ENCODE measurements around the gene BUD13. TPM values are rescaled to one million over a fixed set of nuclear protein-coding genes. Genes with fewer than 3 reads are reported as not detected.

The BUD13 gene
- total RNA-seq, 1 donor from 2014 or later: 12.8 TPM

- no peak for DNase-seq (ENCODE audit: low read depth in 2 of 2)
Observed at GRCh38 chr11:116720895-116721294, 51.9 kb downstream of the BUD13 start.

GRCh38 chr11:116718955-116719501 is 53.8 kb downstream of the BUD13 start:
- DNase-seq (ENCODE audit: low read depth in 2 of 2): no peak

- no peak for DNase-seq (ENCODE audit: low read depth in 2 of 2)
Observed at GRCh38 chr11:116716621-116717020, 56.2 kb downstream of the BUD13 start.

GRCh38 chr11:116715383-116715782 is 57.4 kb downstream of the BUD13 start:
- no peak for DNase-seq (ENCODE audit: low read depth in 2 of 2)

- no peak for DNase-seq (ENCODE audit: low read depth in 2 of 2)
Observed at GRCh38 chr11:116714902-116715301, 57.9 kb downstream of the BUD13 start.

- no peak for DNase-seq (ENCODE audit: low read depth in 2 of 2)
Observed at GRCh38 chr11:116712428-116712827, 60.4 kb downstream of the BUD13 start.

- DNase-seq (ENCODE audit: low read depth in 2 of 2): no peak
Observed at GRCh38 chr11:116710762-116711161, 62.0 kb downstream of the BUD13 start.

- no peak for DNase-seq (ENCODE audit: low read depth in 2 of 2)
Observed at GRCh38 chr11:116710001-116710674, 62.6 kb downstream of the BUD13 start.

- DNase-seq (ENCODE audit: low read depth in 2 of 2): no peak
Observed at GRCh38 chr11:116707746-116708145, 65.0 kb downstream of the BUD13 start.

GRCh38 chr11:116707161-116707629 is 65.6 kb downstream of the BUD13 start:
- DNase-seq (ENCODE audit: low read depth in 2 of 2): no peak

- DNase-seq (ENCODE audit: low read depth in 2 of 2): no peak
Observed at GRCh38 chr11:116703421-116703820, 69.4 kb downstream of the BUD13 start.

GRCh38 chr11:116702772-116703385 is 69.9 kb downstream of the BUD13 start:
- DNase-seq (ENCODE audit: low read depth in 2 of 2): no peak

GRCh38 chr11:116701876-116702275 is 70.9 kb downstream of the BUD13 start:
- DNase-seq (ENCODE audit: low read depth in 2 of 2): no peak

GRCh38 chr11:116701297-116701801 is 71.4 kb downstream of the BUD13 start:
- DNase-seq (ENCODE audit: low read depth in 2 of 2): no peak

GRCh38 chr11:116700586-116701220 is 72.1 kb downstream of the BUD13 start:
- DNase-seq (ENCODE audit: low read depth in 2 of 2): no peak

Other genes with a start within 250 kb of the BUD13 start
- 19.0 and 24.4 TPM in 2 replicates for gene ZPR1, start 15.0 kb upstream of the BUD13 start, total RNA-seq
- gene APOA5, start 18.9 kb upstream of the BUD13 start, total RNA-seq: not detected in 2 replicates
- gene APOA4, start 50.3 kb upstream of the BUD13 start, total RNA-seq: not detected in 2 replicates
- gene APOC3, start 56.9 kb upstream of the BUD13 start, total RNA-seq: not detected in 2 replicates
- not detected in 2 replicates for gene APOA1, start 64.6 kb upstream of the BUD13 start, total RNA-seq